ENCODE measurements around the gene RHAG.
A peak's percentile ranks its signal among the peaks of the same experiment; 100 is the strongest.
"Not testable (repeated sequence)": the region's sequence is repeated elsewhere in the genome, so short reads cannot be mapped to it uniquely, and the experiment has no call there.

The RHAG gene

GRCh38 chr6:49635480-49635879 is 1.2 kb downstream of the RHAG start:
- DNase-seq = no peak

DNA sequence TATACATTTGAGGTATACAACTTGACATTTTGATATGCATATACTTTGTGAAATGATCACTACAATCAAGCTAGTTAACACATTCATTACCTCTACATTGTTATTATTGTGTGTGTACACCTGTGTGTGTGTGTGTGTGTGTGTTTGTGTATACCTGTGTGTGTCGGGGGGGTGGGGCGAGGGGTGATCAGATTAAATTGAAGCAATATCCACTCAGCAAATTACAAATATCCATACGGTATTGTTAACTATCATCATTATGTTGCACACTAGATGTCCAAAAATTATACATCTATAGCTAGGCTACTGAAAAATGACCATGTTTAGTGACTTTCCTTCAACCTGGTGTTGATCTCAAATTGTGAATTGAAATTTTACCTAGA is 1.8 kb downstream of the RHAG start:
- no peak for DNase-seq

- no peak for DNase-seq
Measured at GRCh38 chr6:49634092-49634835, 2.4 kb downstream of the RHAG start.

- DNase-seq = no peak
Measured at GRCh38 chr6:49633541-49633940, 3.1 kb downstream of the RHAG start.

- DNase-seq = no peak
Measured at GRCh38 chr6:49632727-49633126, 3.9 kb downstream of the RHAG start.

GRCh38 chr6:49629485-49630088 is 7.1 kb downstream of the RHAG start:
- not testable (repeated sequence) for DNase-seq

DNA sequence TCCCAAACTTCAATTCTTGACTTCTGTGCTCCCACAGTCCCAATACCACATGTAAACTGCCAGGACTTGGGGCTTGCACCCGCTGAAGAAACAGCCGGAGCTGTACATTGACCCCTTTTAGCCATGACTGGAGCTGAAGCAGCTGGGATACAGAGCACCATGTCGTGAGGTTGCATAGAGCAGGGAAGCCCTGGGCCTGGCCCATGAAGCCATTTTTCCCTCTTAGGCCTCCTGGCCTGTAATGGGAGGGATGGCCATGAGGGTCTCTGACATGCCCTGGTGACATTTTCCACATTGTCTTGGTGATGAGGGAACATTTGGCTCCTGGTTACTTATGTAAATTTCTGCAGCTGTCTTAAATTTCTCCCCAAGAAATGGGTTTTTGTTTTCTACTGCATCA is 9.8 kb downstream of the RHAG start:
- no peak for DNase-seq

GRCh38 chr6:49618257-49618656 is 18.4 kb downstream of the RHAG start:
- DNase-seq = no peak

DNA sequence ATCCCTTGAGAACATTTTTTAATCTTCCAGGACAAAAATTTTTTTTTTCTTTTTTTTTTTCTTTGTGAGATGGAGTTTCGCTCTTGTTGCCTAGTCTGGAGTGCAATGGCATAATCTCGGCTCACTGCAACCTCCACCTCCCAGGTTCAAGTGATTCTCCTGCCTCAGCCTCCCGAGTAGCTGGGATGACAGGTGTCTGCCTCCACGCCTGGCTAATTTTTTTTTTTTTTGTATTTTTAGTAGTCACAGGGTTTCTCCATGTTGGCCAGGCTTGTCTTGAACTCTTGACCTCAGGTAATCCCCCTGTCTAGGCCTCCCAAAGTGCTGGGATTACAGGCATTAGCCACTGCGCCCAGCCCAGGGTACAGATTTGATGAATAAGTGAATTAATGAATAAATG is 22.5 kb downstream of the RHAG start:
- not testable (repeated sequence) for DNase-seq

DNA sequence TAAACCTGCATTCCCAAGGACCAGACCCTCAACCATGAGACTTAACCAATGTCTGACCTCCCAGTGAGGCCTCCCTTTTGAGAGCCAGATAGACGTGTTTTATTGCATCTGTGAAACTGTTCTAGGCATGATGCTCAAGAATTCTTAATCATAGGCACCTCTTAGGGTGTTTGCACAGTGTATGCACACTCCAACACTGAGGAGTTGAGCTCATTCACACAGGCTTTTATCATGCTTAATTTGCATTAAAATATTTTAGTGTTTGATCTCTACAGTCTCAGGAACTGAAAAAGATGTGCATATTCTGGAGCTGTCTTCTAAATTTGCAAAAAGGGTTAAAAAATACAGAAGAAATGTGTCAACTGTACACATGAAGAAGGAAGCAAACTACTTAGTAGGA is 27.4 kb downstream of the RHAG start:
- DNase-seq = no peak

DNA sequence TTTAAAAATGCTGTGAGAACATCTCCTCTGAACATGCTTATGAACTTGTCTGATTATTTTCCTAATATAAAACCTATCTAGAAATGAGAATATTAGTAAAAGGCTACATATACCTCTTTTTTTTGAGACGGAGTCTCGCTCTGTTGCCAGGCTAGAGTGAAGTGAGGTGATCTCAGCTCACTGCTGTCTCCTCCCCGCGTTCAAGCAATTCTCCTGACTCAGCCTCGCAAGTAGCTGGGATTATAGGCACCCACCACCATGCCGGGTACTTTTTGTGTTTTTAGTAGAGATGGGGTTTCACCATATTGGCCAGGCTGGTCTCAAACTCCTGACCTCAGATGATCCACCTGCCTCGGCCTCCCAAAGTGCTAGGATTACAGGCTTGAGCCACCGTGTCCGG is 28.4 kb downstream of the RHAG start:
- DNase-seq = not testable (repeated sequence)

DNA sequence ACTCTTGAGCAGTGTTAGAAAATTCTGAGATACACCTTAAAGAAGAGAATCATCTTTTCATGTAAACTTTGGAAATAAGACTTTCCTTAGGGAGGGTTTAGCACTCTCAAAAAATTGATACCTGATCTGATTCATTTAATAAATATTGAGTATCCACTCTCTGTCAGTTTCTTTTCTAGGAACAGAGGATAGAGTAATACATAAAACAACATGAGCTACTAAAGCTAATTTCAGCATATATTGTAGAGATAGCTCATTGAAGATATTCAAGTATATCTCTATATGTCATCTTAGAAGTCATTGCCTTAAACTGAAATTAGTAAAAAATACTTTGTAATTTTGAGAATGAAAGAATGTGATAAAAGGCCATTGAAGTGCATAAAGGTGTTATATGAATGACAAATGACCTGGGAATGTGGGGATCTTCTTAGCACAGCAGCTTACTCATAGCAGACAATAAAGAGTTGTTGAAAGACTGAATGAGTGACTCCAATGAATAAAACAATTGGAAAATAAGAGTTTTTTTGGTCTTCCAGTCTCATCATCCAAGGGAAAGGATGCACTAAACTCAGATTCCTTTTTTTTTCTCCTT is 29.2 kb downstream of the RHAG start:
- no peak for DNase-seq

- DNase-seq = peak; percentile 14
Measured at GRCh38 chr6:49606721-49607390, 29.8 kb downstream of the RHAG start.

DNA sequence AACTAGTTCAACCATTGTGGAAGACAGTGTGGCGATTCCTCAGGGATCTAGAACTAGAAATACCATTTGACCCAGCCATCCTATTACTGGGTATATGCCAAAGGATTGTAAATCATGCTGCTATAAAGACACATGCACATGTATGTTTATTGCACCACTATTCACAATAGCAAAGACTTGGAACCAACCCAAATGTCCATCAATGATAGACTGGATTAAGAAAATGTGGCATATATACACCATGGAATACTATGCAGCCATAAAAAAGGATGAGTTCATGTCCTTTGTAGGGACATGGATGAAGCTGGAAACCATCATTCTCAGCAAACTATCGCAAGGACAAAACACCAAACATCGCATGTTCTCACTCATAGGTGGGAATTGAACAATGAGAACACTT is 32.6 kb downstream of the RHAG start:
- DNase-seq = not testable (repeated sequence)

- not testable (repeated sequence) for DNase-seq
Measured at GRCh38 chr6:49587262-49587661, 49.4 kb downstream of the RHAG start.

DNA sequence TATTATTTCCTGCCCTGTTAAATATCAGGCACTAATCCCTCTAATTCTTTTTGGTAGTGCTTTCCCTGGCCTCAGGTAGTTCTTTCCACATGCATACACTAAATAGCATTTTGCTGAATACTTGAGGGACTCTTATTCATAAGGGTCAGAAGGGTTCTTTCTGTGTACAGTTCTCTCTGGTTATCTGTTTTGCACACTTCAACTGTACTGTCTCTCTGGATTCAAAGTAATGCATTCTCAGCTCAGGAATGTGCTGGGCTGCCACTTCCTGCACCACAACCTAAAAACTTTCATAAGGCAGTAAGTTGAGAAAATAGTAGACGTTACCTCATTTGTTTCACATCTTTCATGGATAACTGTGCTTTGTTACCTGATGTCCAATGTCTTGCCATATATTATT is 54.1 kb downstream of the RHAG start:
- DNase-seq = no peak

GRCh38 chr6:49579649-49580048 is 57.0 kb downstream of the RHAG start:
- DNase-seq = no peak

GRCh38 chr6:49576618-49577017 is 60.0 kb downstream of the RHAG start:
- DNase-seq = no peak

GRCh38 chr6:49570474-49571079 is 66.1 kb downstream of the RHAG start:
- DNase-seq = no peak

GRCh38 chr6:49565855-49566254 is 70.8 kb downstream of the RHAG start:
- no peak for DNase-seq

- DNase-seq = no peak
Measured at GRCh38 chr6:49565261-49565660, 71.4 kb downstream of the RHAG start.

DNA sequence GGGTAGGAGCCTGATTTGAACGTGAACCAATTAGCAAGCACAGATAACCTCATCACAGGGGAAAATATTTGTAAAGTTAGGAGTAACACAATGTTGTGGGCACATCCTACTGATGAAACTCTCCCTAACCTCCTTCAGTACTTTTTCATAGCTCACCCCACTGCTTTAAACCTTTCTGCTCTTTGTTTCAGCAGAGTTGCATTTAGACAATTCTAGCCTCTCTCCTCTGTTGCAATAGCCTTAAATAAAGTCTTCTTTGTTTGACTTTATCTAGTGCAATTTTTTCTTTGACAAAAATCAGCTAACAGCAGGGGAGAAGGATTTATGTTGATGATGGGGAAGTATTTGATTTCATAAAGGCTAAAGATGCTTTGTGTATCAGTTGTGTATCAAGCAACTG is 72.1 kb downstream of the RHAG start:
- no peak for DNase-seq

All from central memory CD4-positive, alpha-beta T cell (primary cell).